Endothelial cell (in vitro differentiated cells): ENCODE data around the gene DES. TPM values are rescaled to one million over a fixed set of nuclear protein-coding genes. Genes with fewer than 3 reads are reported as not detected.
"Not testable (repeated sequence)": the region's sequence is repeated elsewhere in the genome, so short reads cannot be mapped to it uniquely, and the experiment has no call there.

Experiments
- DNase-seq: peaks from one replicate; pipeline ENCODE4 v3.0.0; 2021; ENCODE audit warnings: low spot score
- H3K27ac Mint-ChIP-seq: one replicate; pipeline ENCODE4 v1.8.0; 2021; ENCODE audit warnings: mixed read lengths, inconsistent platforms; ENCODE audit not compliant: unreplicated experiment
- H3K27me3 Mint-ChIP-seq: one replicate; pipeline ENCODE4 v1.8.0; 2021; ENCODE audit warnings: mild to moderate bottlenecking, moderate library complexity, mixed read lengths, inconsistent platforms; ENCODE audit not compliant: unreplicated experiment
- H3K36me3 Mint-ChIP-seq: one replicate; pipeline ENCODE4 v1.8.0; 2021; ENCODE audit warnings: mild to moderate bottlenecking, low read depth, mixed read lengths, inconsistent platforms; ENCODE audit not compliant: unreplicated experiment
- H3K4me1 Mint-ChIP-seq: one replicate; pipeline ENCODE4 v1.8.0; 2021; ENCODE audit warnings: mild to moderate bottlenecking, mixed read lengths, inconsistent platforms; ENCODE audit not compliant: unreplicated experiment
- H3K4me3 Mint-ChIP-seq: one replicate; pipeline ENCODE4 v1.8.0; 2021; ENCODE audit warnings: mild to moderate bottlenecking, mixed read lengths, inconsistent platforms; ENCODE audit not compliant: unreplicated experiment
- H3K9me3 Mint-ChIP-seq: one replicate; pipeline ENCODE4 v1.8.0; 2021; ENCODE audit warnings: mixed read lengths, inconsistent platforms; ENCODE audit not compliant: unreplicated experiment
- CTCF ChIP-seq: fragments of 200-600 bp; sonication (generic); IDR thresholded peaks from one replicate; pipeline ENCODE4 v1.5.0; 2021; ENCODE audit warnings: antibody characterized with exemption; ENCODE audit not compliant: unreplicated experiment
- total RNA-seq: library from RNA; stranded (reverse); fragmentation: NEBNext Ultra II Directional; extraction: Animal tissue kit (Norgen Biotek cat#: 25700); gene quantifications from one replicate; pipeline ENCODE4 v1.2.1, GENCODE V29; 2021; ENCODE audit not compliant: unreplicated experiment

DES gene
- total RNA-seq, 1 donor from 2014 or later = 0.10 TPM

GRCh38 chr2:219392754-219393153 lies 25.4 kb upstream of the DES start:
- peaks cover 2% of the 10 kb centered on the region for H3K27me3 Mint-ChIP-seq
- no peak overlapping the region for H3K4me3 Mint-ChIP-seq
- H3K36me3 Mint-ChIP-seq = no peaks in the 10 kb centered on the region
- DNase-seq = no peak
- no peak for TF ChIP-seq CTCF
- no peak overlapping the region for H3K27ac Mint-ChIP-seq
- peaks cover 3% of the 10 kb centered on the region for H3K4me1 Mint-ChIP-seq
- no peaks in the 10 kb centered on the region for H3K9me3 Mint-ChIP-seq

GRCh38 chr2:219395056-219395455 lies 23.1 kb upstream of the DES start:
- H3K27me3 Mint-ChIP-seq, H3K4me3 Mint-ChIP-seq, H3K9me3 Mint-ChIP-seq, DNase-seq, H3K36me3 Mint-ChIP-seq, H3K4me1 Mint-ChIP-seq, H3K27ac Mint-ChIP-seq: not testable (repeated sequence)

GRCh38 chr2:219395609-219396008 lies 22.6 kb upstream of the DES start:
- H3K27ac Mint-ChIP-seq = no peak overlapping the region
- no peak overlapping the region for H3K4me3 Mint-ChIP-seq
- H3K4me1 Mint-ChIP-seq = no peaks in the 10 kb centered on the region
- no peak for TF ChIP-seq CTCF
- H3K36me3 Mint-ChIP-seq = no peaks in the 10 kb centered on the region
- DNase-seq = no peak
- no peaks in the 10 kb centered on the region for H3K9me3 Mint-ChIP-seq
- peaks cover 2% of the 10 kb centered on the region for H3K27me3 Mint-ChIP-seq

- peak overlapping the region; percentile 54 for H3K27ac Mint-ChIP-seq
- no peak for TF ChIP-seq CTCF
- no peaks in the 10 kb centered on the region for H3K36me3 Mint-ChIP-seq
- H3K4me1 Mint-ChIP-seq = peaks cover under 1% of the 10 kb centered on the region
- no peak for DNase-seq
- no peak overlapping the region for H3K4me3 Mint-ChIP-seq
- peaks cover 2% of the 10 kb centered on the region for H3K27me3 Mint-ChIP-seq
- H3K9me3 Mint-ChIP-seq = no peaks in the 10 kb centered on the region
Observed at GRCh38 chr2:219396863-219397457, 21.2 kb upstream of the DES start.

- DNase-seq = no peak
- Mint-ChIP-seq H3K4me1 (peaks cover 7% of the 10 kb centered on the region), H3K27ac (no peak overlapping the region), H3K4me3 (no peak overlapping the region), H3K27me3 (no peaks in the 10 kb centered on the region), H3K9me3 (no peaks in the 10 kb centered on the region), H3K36me3 (no peaks in the 10 kb centered on the region)
- TF ChIP-seq CTCF = no peak
Observed at GRCh38 chr2:219398721-219399363, 19.3 kb upstream of the DES start.
